Hepatocyte (in vitro differentiated cells): ENCODE measurements around the gene AARSD1.

Experiments used
- CTCF ChIP-seq: fragments of 200-600 bp; sonication (generic); IDR thresholded peaks from 2 replicates; pipeline ENCODE4 v1.5.1; 2016; ENCODE audit warnings: antibody characterized with exemption, mild to moderate bottlenecking; ENCODE audit not compliant: poor library complexity
- EZH2 ChIP-seq: fragments of 200-600 bp; sonication (generic); IDR thresholded peaks from 2 replicates; pipeline ENCODE4 v1.6.1; 2016; ENCODE audit warnings: antibody characterized with exemption, mild to moderate bottlenecking, borderline replicate concordance

DNA sequence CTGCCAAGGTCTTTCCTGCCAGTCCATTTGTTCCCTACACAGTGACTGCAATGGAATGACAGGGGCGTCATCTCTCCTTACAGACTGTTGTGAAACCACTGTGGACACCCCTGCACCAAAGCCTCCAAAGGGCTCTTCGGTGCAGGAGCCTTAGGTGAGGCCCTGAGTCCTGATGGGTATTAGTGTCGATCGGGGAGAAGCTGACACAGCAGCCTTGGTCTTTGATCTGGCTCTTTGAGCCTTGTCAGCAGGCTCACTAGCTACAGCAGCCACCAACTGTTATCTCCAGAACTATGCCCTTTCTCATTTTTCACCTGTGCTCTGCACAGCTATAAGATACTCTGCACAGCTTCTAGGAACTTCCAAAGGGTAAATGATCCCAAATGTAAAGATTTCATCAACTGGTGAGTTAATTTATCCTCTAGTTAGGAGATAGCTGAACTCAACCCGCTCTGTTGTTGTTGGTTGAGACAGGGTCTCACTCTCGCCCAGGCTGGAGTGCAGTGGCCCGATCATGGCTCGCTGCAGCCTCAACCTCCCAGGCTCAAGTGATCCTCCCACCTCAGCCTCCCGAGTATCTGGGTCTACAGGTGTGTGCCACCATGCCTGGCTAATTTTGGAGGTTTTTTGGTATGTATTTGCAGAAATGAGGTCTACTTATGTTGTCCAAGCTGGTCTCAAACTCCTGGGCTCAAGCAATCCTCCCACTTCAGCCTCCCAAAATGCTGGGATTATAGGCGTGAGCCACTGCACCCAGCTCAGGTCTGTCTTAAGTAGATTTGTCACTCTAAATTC lies 44.0 kb downstream of the AARSD1 start:
- TF ChIP-seq CTCF, result no peak
- TF ChIP-seq EZH2, result no peak
